Spinal cord (tissue), 10 donors: ENCODE results near the gene FIBP. TPM values are rescaled to one million over a fixed set of nuclear protein-coding genes. Genes with fewer than 3 reads are reported as not detected.

Source experiments
- DNase-seq, 6 donors: peaks; one replicate each; pipeline versions ENCODE4 v3.0.0 to v3.0.0-alpha.2; 2013 to 2015; ENCODE audit warnings: low spot score in 6 of 6, low read depth in 4 of 6
- H3K27ac ChIP-seq: one replicate; pipeline ENCODE4 v1.5.1; 2013; ENCODE audit warnings: low read depth, low read length, control low read depth
- H3K27me3 ChIP-seq: one replicate; pipeline ENCODE4 v1.6.1; 2013; ENCODE audit warnings: low read length; ENCODE audit not compliant: control insufficient read depth, insufficient read depth
- H3K36me3 ChIP-seq: one replicate; pipeline ENCODE4 v1.6.1; 2013; ENCODE audit warnings: low read length; ENCODE audit not compliant: control insufficient read depth, insufficient read depth
- H3K4me1 ChIP-seq: one replicate; pipeline ENCODE4 v1.6.1; 2013; ENCODE audit warnings: low read length; ENCODE audit not compliant: control insufficient read depth, insufficient read depth
- H3K4me3 ChIP-seq: one replicate; pipeline ENCODE4 v1.5.1; 2013; ENCODE audit warnings: low read depth, low read length, control low read depth
- H3K9me3 ChIP-seq: one replicate; pipeline ENCODE4 v1.6.1; 2013; ENCODE audit warnings: low read length; ENCODE audit not compliant: control insufficient read depth, insufficient read depth
- WGBS: methylation state at CpG from one replicate; pipeline ENCODE4 v1.1.5; 2013; ENCODE audit warnings: missing lambda C conversion rate; ENCODE audit not compliant: insufficient coverage; 5-methylcytosine and 5-hydroxymethylcytosine counted together
- long read RNA-seq, 4 donors: transcript quantifications; one replicate each; lab custom pipeline, GENCODE V29; 2026
- polyA plus RNA-seq, 2 donors: library from polyadenylated mRNA; unstranded; fragments of 120-200 nt; gene quantifications; one replicate each; pipeline ENCODE4 v1.2.1, GENCODE V29; 2013; ENCODE audit not compliant: insufficient read length in 2 of 2
- total RNA-seq, 2 donors: library from RNA; depleted of rRNA in 1 of 2; stranded (reverse); fragments of 120-200 nt in 1 of 2; fragments of >200 nt in 1 of 2; gene quantifications; one replicate each; pipeline versions ENCODE4 v1.2.3 to v1.2.4, GENCODE V29; 2013 to 2014
- donor health status: healthy.

Gene FIBP
- total RNA-seq (100 to 1,000 TPM in 1 of 2 donors, 10 to 100 TPM in 1; 79.4 to 139 TPM), polyA plus RNA-seq (100 to 1,000 TPM; 144 to 158 TPM)
- long read RNA-seq, donor 1, transcript FIBP-202 (10 exons, 1,248 nt) = major isoform, 55 of 82 reads
- long read RNA-seq, donor 1, transcript FIBP-206 (3 exons, 1,378 nt) = minor isoform, 5 of 82 reads
- long read RNA-seq, donor 1, transcript FIBP-201 (10 exons, 1,261 nt) = minor isoform, 9 of 82 reads
- long read RNA-seq, donor 1, partial matches to known transcripts = 8 of 82 reads
- long read RNA-seq, donor 1, other reads (novel, unspliced or antisense) = 0 of 82 reads
- long read RNA-seq, donor 2, transcript FIBP-202 (10 exons, 1,248 nt) = major isoform, 11 of 17 reads
- long read RNA-seq, donor 2, partial matches to known transcripts = 0 of 17 reads
- long read RNA-seq, donor 2, other reads (novel, unspliced or antisense) = 0 of 17 reads
- long read RNA-seq, donor 3, transcript FIBP-202 (10 exons, 1,248 nt) = major isoform, 14 of 22 reads
- long read RNA-seq, donor 3, transcript FIBP-201 (10 exons, 1,261 nt) = minor isoform, 5 of 22 reads
- long read RNA-seq, donor 3, partial matches to known transcripts = 0 of 22 reads
- long read RNA-seq, donor 3, other reads (novel, unspliced or antisense) = 0 of 22 reads
- long read RNA-seq, donor 4, transcript FIBP-202 (10 exons, 1,248 nt) = major isoform, 29 of 344 reads
- long read RNA-seq, donor 4, partial matches to known transcripts = 307 of 344 reads
- long read RNA-seq, donor 4, other reads (novel, unspliced or antisense) = 0 of 344 reads

DNA sequence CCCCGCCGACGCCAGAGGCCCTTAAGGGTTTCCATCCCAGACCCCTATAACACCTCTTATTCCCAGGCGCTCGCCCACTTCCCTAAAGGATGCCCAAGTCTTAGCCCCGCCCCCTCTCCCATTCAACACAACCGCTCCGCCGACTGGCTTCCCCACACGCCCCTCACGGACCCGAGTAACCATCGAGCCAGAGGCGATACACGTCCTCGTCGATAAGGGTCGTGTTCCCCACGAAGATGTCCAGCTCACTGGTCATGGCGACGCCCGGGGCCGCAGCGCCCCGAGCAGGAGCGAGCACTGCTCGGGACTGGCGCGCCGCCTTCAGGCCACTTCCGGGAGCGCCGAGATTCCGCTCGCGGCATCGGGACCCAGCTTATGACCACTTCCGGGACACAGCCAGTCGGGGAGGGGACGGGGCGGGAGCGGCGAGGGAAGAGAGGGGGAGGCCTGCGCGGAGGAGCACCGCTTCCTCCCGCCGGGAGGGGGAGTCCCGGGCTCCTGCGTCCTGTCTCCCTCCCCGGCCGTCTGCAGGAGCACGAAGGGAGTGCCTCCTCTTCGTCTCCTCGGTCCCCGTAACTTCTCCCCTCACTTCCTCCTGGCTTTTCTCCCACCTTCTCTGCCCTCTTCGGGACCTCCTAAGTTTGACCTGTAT, at the start of gene FIBP:
Gene FIBP, minus strand, starts transcription at position 309 of the 652 bp plus-strand sequence. Its CDS starts 53 bp downstream, at position 256.
- Histone ChIP-seq H3K4me1 (peaks cover 64% of the 10 kb centered on the region), H3K9me3 (no peaks in the 10 kb centered on the region), H3K27ac (peak within 1 kb of the TSS; percentile 95), H3K36me3 (peaks cover 42% of the 10 kb centered on the region), H3K4me3 (peak within 1 kb of the TSS; percentile 95), H3K27me3 (no peaks in the 10 kb centered on the region)
- DNase-seq = peak; percentile 91 to 98 (median 93)
- under 1% methylated on average over 57 of the region's 57 CpGs for WGBS

DNA sequence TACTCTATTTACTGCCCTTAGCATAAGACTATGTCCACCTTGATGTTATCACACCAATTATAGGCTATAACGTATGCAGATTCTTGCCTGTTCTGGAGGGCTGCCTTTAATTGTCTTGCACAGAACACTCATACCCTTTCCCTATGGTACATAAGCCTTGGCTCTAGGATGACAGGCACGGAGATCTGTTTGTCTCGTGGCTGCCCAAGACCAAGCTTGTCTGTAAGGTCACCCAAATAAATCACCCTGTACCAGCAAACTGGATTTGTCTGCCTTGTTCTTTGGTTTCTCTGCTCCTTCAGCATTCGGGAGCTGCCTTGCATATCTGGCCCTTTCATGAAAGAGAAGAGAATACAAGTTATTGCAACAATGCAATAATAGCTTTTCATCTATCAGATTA, 49.5 kb upstream of the FIBP start:
- no peaks in the 10 kb centered on the region for H3K4me1 ChIP-seq
- H3K27ac ChIP-seq = no peak overlapping the region
- H3K9me3 ChIP-seq = no peaks in the 10 kb centered on the region
- H3K4me3 ChIP-seq = no peak overlapping the region
- H3K27me3 ChIP-seq = no peaks in the 10 kb centered on the region
- peak in 1 of 6 donors; percentile 57 for DNase-seq
- H3K36me3 ChIP-seq = no peaks in the 10 kb centered on the region
- 40% methylated on average over 3 of the region's 4 CpGs for WGBS

DNA sequence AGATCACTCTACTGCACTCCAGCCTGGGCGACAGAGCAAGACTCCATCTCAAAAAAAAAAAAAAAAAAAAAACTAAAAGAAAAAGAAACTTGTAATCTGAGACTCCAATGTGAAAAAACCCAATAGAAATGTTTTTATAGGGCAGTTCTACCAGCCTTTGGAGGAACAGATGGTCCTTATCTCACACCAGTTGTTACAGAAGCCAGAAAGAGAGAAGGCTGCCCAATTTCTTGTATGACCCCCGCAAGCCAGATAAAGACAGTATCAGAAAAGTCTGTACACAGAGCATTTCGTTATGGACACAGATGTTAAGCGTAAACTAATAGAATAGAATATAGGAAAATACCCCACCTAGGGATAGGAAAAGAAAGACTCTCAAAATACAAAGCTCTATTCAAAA, 45.7 kb upstream of the FIBP start:
- peak in 1 of 6 donors; percentile 39 for DNase-seq
- no peak overlapping the region for H3K4me3 ChIP-seq
- no peak overlapping the region for H3K27ac ChIP-seq
- peaks cover 2% of the 10 kb centered on the region for H3K36me3 ChIP-seq
- H3K9me3 ChIP-seq = no peaks in the 10 kb centered on the region
- no peaks in the 10 kb centered on the region for H3K4me1 ChIP-seq
- H3K27me3 ChIP-seq = no peaks in the 10 kb centered on the region
- no CpG with 5 or more reads among the region's 4 CpGs for WGBS

DNA sequence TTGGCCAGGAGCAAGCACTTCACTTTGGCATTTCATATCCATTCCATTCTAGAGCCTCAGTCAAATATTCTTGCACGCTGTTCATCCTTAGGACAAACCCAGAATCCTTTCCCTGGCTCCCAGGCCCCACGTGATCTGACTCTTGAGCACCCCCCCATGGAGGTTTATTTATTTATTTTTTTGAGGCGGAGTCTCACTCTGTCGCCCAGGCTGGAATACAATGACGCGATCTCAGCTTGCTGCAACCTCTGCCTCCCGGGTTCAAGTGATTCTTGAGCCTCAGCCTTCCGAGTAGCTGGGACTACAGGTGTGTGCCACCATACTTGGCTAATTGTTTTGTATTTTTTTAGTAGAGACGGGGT, 44.3 kb upstream of the FIBP start:
- Histone ChIP-seq H3K4me1 (no peaks in the 10 kb centered on the region), H3K9me3 (no peaks in the 10 kb centered on the region), H3K36me3 (peaks cover 4% of the 10 kb centered on the region), H3K27ac (no peak overlapping the region), H3K4me3 (no peak overlapping the region), H3K27me3 (no peaks in the 10 kb centered on the region)
- DNase-seq = peak in 1 of 6 donors; percentile 9
- 33% methylated on average over 7 of the region's 9 CpGs for WGBS

DNA sequence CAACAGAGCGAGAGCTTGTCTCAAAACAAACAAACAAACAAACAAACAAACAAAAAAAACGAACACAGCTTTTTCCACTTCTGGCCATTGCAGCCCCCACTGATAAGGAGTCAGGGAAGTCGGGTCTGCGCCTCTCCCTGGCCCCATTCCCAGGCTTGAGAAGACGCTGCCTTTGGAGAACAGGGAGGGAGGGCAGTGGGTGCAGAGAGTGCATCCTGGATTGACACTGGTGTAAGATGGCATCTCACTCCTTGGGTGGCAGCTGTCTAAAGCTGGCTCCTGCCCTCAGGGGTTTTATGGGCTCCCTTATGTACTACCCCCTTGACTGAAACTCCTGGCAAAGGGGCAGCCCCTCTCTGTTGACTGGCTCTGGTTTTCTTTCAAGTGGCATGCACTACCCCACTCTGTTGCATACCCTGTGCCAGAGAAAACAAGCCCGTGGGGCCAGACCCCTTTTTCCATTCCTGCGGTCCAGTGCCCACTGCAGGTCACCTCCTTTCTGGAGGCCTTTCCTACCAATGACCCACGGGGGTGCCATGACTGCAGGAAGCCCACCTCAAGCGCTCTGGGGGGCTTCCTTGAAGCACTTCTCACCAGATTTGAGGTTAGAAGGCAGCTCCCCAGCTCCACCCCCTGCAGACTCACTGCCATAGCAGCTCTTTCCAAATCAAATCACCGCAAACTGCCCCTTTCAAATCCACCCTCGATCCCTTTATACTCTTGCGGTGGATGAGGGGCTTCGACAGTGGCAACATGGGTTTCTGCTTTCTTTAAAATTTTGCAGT, 43.7 kb upstream of the FIBP start:
- H3K36me3 ChIP-seq = peaks cover 4% of the 10 kb centered on the region
- 69% methylated on average over 12 of the region's 13 CpGs for WGBS

DNA sequence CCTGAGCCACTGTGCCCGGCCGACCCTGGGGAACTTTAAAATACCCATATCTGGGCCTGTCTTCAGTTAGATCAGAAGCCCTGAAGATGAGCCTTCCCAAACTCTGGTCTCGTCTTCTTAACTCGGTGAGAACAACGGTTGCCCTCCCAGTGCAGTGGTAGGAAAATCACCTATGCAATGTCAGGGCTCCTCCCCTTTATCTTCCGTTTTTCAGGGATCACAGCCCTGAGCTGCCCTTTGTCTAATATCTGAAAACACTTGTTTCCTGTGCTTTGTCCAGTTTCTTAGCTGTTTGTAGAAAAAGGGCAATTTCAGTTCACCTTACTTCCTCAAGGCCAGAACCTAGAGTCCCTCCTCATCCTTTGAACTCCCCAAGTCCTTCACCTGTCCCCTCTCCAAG, 40.4 kb upstream of the FIBP start:
- Histone ChIP-seq H3K9me3 (no peaks in the 10 kb centered on the region), H3K27ac (no peak overlapping the region), H3K4me1 (no peaks in the 10 kb centered on the region), H3K36me3 (peaks cover 16% of the 10 kb centered on the region), H3K4me3 (no peak overlapping the region), H3K27me3 (no peaks in the 10 kb centered on the region)
- 51% methylated on average over 6 of the region's 6 CpGs for WGBS
- no peak for DNase-seq

More for the DNA sequence above, 43.7 kb upstream of the FIBP start:
- Histone ChIP-seq H3K27me3 (no peaks in the 10 kb centered on the region), H3K4me1 (no peaks in the 10 kb centered on the region), H3K4me3 (no peak overlapping the region), H3K27ac (no peak overlapping the region), H3K9me3 (no peaks in the 10 kb centered on the region)
- no peak for DNase-seq

DNA sequence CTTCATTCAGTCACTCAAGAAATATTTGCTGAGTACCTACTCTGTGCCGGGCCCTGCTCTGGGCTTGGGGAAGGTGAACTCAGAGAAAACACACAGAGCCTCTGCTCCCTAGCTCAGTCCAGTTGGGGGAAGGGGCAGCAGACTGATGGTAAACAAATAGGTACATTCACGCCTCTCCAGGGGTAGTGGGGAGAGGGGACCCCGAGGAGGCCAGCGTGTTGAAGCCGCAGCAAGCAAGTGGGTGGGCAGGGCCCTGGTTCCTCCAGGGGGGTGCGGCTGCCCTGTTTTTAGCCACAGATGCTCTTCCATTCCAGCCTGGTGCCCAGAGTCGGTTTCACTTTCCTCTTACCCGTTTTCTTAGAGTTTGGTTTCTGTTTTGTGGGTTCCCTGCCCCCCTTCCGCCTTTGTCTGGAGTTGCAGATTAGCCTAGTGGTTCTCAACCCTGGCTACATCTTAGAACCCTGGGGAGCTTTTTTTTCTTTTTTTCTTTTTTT, 39.7 kb upstream of the FIBP start:
- Histone ChIP-seq H3K4me3 (no peak overlapping the region), H3K4me1 (no peaks in the 10 kb centered on the region), H3K36me3 (peaks cover 23% of the 10 kb centered on the region), H3K9me3 (no peaks in the 10 kb centered on the region), H3K27ac (no peak overlapping the region), H3K27me3 (no peaks in the 10 kb centered on the region)
- 59% methylated on average over 5 of the region's 9 CpGs for WGBS
- no peak for DNase-seq

DNA sequence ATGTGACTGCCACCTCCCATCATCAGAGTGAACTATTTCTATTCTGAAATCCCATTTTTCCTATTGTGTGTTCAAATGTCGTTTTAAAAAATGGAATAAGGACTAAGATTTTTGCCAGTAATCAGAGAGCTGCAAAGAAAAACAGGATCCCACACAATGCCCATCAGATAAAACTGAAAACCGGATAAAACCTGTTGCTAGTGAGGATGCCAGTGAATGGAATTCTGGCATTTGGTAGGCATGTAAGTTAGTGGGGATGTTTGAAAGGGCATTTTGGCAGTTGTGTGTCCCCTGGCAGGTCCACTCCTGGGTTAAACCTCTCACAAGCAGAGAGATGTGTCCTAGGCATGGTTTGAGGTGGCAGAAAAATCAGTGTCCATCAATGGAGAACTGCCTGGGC, 37.1 kb upstream of the FIBP start:
- H3K27ac ChIP-seq = no peak overlapping the region
- 80% methylated on average over 1 of the region's 2 CpGs for WGBS
- peaks cover 8% of the 10 kb centered on the region for H3K4me1 ChIP-seq
- no peak overlapping the region for H3K4me3 ChIP-seq
- no peaks in the 10 kb centered on the region for H3K27me3 ChIP-seq
- no peaks in the 10 kb centered on the region for H3K9me3 ChIP-seq
- H3K36me3 ChIP-seq = peaks cover 48% of the 10 kb centered on the region
- DNase-seq = no peak

DNA sequence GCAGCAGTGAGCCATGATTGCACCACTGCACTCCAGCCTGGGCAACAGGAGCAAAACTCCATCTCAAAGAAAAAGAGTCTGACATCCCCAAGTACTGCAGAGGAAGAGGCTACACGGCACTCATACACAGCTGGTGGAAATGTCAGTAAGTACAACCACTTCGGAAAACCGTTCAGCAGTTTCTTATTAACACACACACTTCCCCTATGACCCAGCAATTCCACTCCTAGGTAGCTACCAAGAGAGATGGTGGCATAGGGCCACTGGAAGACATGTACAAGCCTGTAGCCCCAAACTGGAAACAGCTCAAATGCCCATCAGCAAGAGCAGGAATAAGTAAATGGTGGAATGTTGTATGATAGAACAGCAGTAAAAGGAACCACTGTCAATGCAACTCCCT, 34.3 kb upstream of the FIBP start:
- Histone ChIP-seq H3K4me1 (peaks cover 25% of the 10 kb centered on the region), H3K9me3 (no peaks in the 10 kb centered on the region), H3K4me3 (no peak overlapping the region), H3K27ac (no peak overlapping the region), H3K27me3 (no peaks in the 10 kb centered on the region), H3K36me3 (peaks cover 51% of the 10 kb centered on the region)
- no peak for DNase-seq
- 100% methylated on average over 1 of the region's 3 CpGs for WGBS
